ENCODE data around the gene ASCC2. TPM values are rescaled to one million over a fixed set of nuclear protein-coding genes. Genes with fewer than 3 reads are reported as not detected.
A peak's percentile ranks its signal among the peaks of the same experiment; 100 is the strongest.

The ASCC2 gene
- total and polyA plus RNA-seq, 2 donors (not counting 3 experiments of a cell fraction or from before 2014, with no cell fraction given), result 43.6 to 60.7 TPM

GRCh38 chr22:29799217-29799680, 38.8 kb downstream of the ASCC2 start:
- intact Hi-C loops (cut with micrococcal nuclease) (loop anchor here (10.0 kb wide), 1 partner anchor 286 kb away; the partner anchor contains the start of gene HORMAD2), dilution Hi-C loops (cut with MboI; ENCODE audit: extremely low pct_ligation_motif_present, low sequenced_read_pairs) (no loop called here)
- ChIA-PET CTCF (interaction anchor here (0.6 to 2.0 kb wide), 7 partner anchors 12 to 289 kb away, joined by 3 to 16 read pairs (median 5); no protein-coding TSS in a partner anchor), POLR2A (no interaction called here)
- H3K9ac ChIP-seq (replicated peaks; ENCODE audit: extremely low read depth, insufficient read depth, low read length), result peak overlapping the region; percentile 27
- TF ChIP-seq JUN (IDR thresholded peaks at IDR 0.05; ENCODE audit: borderline replicate concordance, insufficient read depth, insufficient read length, low read depth) (peak; percentile 41), FOS (IDR thresholded peaks at IDR 0.05; ENCODE audit: borderline replicate concordance, insufficient read depth, low read length) (no peak), GATA2 (IDR thresholded peaks at IDR 0.05; ENCODE audit: insufficient read depth, insufficient read length, low read depth, low read length) (peak; percentile 96), POLR2AphosphoS5 (IDR thresholded peaks at IDR 0.05; ENCODE audit: insufficient read depth, low read depth, low read length) (peak; percentile 71)
- H3K79me2 ChIP-seq (ENCODE audit: control insufficient read depth, insufficient read depth, low read length), result no peaks in the 10 kb centered on the region
- no peaks in the 10 kb centered on the region for H3K9me1 ChIP-seq (replicated peaks; ENCODE audit: control insufficient read depth, extremely low read depth, insufficient read depth, low read length)
- peaks cover 0 to 31% of the 10 kb centered on the region in 2 experiments for H3K36me3 ChIP-seq (ENCODE audit: control insufficient read depth in 2 of 2, extremely low read depth in 1 of 2, insufficient read depth in 2 of 2, low read length in 2 of 2)
- peak overlapping the region; percentile 25 for H2AFZ ChIP-seq (ENCODE audit: low read depth, low read length)
- H3K27ac ChIP-seq (ENCODE audit: insufficient read depth, low read depth, low read length), result peak overlapping the region; percentile 50
- DNase-seq (ENCODE audit: low read depth, low spot score) (peak; percentile 88), FAIRE-seq (peak; percentile 98)
- no peaks in the 10 kb centered on the region for H3K9me3 ChIP-seq (replicated peaks; ENCODE audit: control insufficient read depth, insufficient read depth, low read length)
- no TSS peak for BruUV-seq (replicated peaks)
- no peak overlapping the region for H3K4me3 ChIP-seq (replicated peaks in 1 of 3; ENCODE audit: insufficient read depth in 1 of 3, low read depth in 1 of 3, low read length in 3 of 3)
- peaks cover 14% of the 10 kb centered on the region for H3K4me1 ChIP-seq (ENCODE audit: control insufficient read depth, extremely low read depth, insufficient read depth, low read length)
- H3K4me2 ChIP-seq (ENCODE audit: insufficient read depth, low read length), result no peak overlapping the region
- H4K20me1 ChIP-seq (replicated peaks; ENCODE audit: control insufficient read depth, extremely low read depth, insufficient read depth, low read length), result no peaks in the 10 kb centered on the region
- no peaks in the 10 kb centered on the region for H3K27me3 ChIP-seq (ENCODE audit: control insufficient read depth in 2 of 2, insufficient read depth in 2 of 2, low read length in 2 of 2)

GRCh38 chr22:29798801-29799200, 39.3 kb downstream of the ASCC2 start:
- dilution Hi-C loops (cut with MboI; ENCODE audit: extremely low pct_ligation_motif_present, low sequenced_read_pairs) (no loop called here), intact Hi-C loops (cut with micrococcal nuclease) (loop anchor here (10.0 kb wide), 1 partner anchor 286 kb away; the partner anchor contains the start of gene HORMAD2)
- H3K4me1 ChIP-seq (ENCODE audit: control insufficient read depth, extremely low read depth, insufficient read depth, low read length), result peaks cover 14% of the 10 kb centered on the region
- peak overlapping the region; percentile 1 for H3K9ac ChIP-seq (replicated peaks; ENCODE audit: extremely low read depth, insufficient read depth, low read length)
- no peaks in the 10 kb centered on the region for H4K20me1 ChIP-seq (replicated peaks; ENCODE audit: control insufficient read depth, extremely low read depth, insufficient read depth, low read length)
- H3K79me2 ChIP-seq (ENCODE audit: control insufficient read depth, insufficient read depth, low read length), result no peaks in the 10 kb centered on the region
- no peak overlapping the region for H2AFZ ChIP-seq (ENCODE audit: low read depth, low read length)
- H3K9me1 ChIP-seq (replicated peaks; ENCODE audit: control insufficient read depth, extremely low read depth, insufficient read depth, low read length), result no peaks in the 10 kb centered on the region
- DNase-seq (ENCODE audit: low read depth, low spot score) (no peak), FAIRE-seq (no peak)
- BruUV-seq (replicated peaks), result TSS peak; percentile 57
- H3K9me3 ChIP-seq (replicated peaks; ENCODE audit: control insufficient read depth, insufficient read depth, low read length), result no peaks in the 10 kb centered on the region
- no peak overlapping the region for H3K4me3 ChIP-seq (replicated peaks in 1 of 3; ENCODE audit: insufficient read depth in 1 of 3, low read depth in 1 of 3, low read length in 3 of 3)
- H3K4me2 ChIP-seq (ENCODE audit: insufficient read depth, low read length), result no peak overlapping the region
- TF ChIP-seq JUN (IDR thresholded peaks at IDR 0.05; ENCODE audit: borderline replicate concordance, insufficient read depth, insufficient read length, low read depth) (no peak), GATA2 (IDR thresholded peaks at IDR 0.05; ENCODE audit: insufficient read depth, insufficient read length, low read depth, low read length) (no peak), CTCF (IDR thresholded peaks at IDR 0.05; ENCODE audit: extremely low read depth in 1 of 2, insufficient read depth in 1 of 2, low read depth in 1 of 2, low read length in 2 of 2) (no peak)
- CTCF ChIA-PET, result interaction anchor here (0.8 to 2.0 kb wide), 6 partner anchors 13 to 290 kb away, joined by 3 to 16 read pairs (median 5); no protein-coding TSS in a partner anchor
- H3K27me3 ChIP-seq (ENCODE audit: control insufficient read depth in 2 of 2, insufficient read depth in 2 of 2, low read length in 2 of 2), result no peaks in the 10 kb centered on the region
- POLR2A ChIA-PET, result no interaction called here
- peaks cover 0 to 31% of the 10 kb centered on the region in 2 experiments for H3K36me3 ChIP-seq (ENCODE audit: control insufficient read depth in 2 of 2, extremely low read depth in 1 of 2, insufficient read depth in 2 of 2, low read length in 2 of 2)
- H3K27ac ChIP-seq (ENCODE audit: insufficient read depth, low read depth, low read length), result peak overlapping the region; percentile 50

Data from endothelial cell of umbilical vein (primary cell).